RCC 7860 (cell line): ENCODE data around the gene CAPN13.

ENCODE experiments used
- DNase-seq: peaks from one replicate; pipeline ENCODE4 v3.0.0-alpha.2; 2015; ENCODE audit warnings: low spot score
- FAIRE-seq: peaks from 2 replicates; lab custom pipeline; 2012; peaks lifted over from hg19 to GRCh38; lab: Jason Lieb, UNC

Gene CAPN13, protein sequence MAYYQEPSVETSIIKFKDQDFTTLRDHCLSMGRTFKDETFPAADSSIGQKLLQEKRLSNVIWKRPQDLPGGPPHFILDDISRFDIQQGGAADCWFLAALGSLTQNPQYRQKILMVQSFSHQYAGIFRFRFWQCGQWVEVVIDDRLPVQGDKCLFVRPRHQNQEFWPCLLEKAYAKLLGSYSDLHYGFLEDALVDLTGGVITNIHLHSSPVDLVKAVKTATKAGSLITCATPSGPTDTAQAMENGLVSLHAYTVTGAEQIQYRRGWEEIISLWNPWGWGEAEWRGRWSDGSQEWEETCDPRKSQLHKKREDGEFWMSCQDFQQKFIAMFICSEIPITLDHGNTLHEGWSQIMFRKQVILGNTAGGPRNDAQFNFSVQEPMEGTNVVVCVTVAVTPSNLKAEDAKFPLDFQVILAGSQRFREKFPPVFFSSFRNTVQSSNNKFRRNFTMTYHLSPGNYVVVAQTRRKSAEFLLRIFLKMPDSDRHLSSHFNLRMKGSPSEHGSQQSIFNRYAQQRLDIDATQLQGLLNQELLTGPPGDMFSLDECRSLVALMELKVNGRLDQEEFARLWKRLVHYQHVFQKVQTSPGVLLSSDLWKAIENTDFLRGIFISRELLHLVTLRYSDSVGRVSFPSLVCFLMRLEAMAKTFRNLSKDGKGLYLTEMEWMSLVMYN

DNA sequence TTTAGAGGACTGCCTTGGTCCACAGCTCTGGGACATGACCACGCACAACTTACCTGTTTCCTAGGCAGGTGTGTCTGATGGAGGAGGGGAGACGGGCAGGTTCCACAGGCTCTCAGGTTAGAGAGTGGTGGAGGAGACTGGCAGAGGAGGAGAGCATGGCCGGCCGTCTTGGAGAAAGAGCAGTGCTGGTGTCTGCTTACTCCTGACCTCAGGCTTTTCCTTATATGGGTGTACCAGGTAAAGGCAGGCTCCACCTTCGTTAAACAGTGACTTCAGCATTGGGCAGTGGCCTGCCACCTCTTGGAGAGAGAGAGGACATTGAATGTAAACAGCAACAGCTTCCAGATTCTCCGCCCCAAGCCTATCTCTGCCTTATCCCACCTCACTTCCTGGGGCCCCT lies at the start of gene CAPN13:
TSS of gene CAPN13 (minus strand) at position 198 of the 400 bp plus-strand sequence. CDS start 20,121 bp downstream, outside the sequence.
- DNase-seq (no peak), FAIRE-seq (no peak)

DNA sequence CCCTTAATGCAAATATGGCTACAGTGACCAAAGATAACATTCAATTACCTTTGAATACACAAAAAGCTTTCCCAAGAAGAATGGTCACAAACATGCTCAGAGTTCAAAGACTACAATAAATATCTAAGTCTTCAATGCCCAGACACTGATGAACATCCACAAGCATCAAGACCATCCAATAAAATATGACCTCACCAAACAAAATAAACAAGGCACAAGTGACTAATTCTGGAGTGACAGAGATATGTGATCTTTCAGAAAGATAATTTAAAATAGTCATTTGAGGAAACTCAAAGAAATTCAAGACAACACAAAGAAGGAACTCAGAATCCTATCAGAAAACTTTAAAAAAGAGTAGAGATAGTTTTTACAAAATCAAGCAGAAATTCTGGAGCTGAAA lies 40.6 kb upstream of the CAPN13 start:
- DNase-seq: no peak
- FAIRE-seq: no peak

DNA sequence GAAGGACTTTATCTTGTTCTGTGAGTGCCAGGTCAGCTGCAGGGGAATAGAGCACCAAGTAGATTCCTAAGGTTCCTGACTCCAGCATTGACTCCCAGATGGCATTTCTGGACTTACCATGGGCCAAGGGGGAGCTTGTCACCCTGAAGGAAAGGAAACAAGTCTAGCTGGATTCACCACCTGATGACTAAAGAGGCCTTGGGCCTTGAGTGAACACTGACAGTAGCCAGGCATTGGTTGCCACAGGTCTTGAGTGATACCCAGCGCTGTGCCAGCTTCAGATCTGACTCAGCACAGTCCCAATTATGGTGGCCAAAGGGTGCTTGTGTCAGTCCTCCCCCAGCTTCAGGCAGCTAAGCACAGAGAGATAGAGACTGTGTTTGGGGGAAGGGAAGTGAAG lies 40.1 kb upstream of the CAPN13 start:
- FAIRE-seq (no peak), DNase-seq (no peak)

DNA sequence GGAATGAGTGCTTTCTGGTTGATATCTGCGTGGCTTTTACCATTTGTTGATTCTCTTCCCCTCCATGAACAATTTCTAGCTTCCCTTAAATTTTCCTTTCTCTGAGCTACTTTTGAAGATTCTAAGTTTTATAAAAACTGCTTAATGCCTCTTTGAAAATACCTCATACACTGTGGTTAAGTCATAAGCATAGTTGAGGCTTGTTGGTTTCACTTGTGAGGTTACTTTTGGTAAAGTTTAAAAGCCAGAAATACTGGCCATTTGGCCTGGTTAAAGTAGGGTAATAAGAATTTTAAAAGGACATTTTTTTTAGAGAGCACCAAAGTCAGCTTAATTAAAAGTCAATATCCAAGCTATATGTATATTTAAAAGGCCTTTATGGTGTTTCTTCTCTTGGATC lies 21.3 kb upstream of the CAPN13 start:
- DNase-seq: no peak
- no peak for FAIRE-seq

DNA sequence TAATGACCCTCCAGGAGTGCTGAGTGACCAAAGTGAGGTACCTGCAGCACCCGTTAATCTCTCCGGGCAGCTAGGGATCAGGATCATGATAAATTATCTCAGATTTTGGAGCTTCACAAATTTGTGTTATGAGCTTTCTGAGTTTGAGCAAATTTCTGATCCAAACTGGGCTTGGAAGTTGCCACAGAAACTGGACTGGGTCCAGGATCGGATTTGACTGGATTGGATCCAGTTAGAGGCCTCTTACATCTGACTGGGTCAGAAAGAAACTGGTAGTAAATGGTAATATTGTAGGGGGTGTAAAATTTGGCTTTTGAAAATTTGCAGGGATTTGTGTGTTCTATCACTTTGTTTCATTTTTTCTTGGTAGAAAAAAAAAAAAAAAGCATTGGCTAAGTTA lies 19.7 kb upstream of the CAPN13 start:
- no peak for FAIRE-seq

DNA sequence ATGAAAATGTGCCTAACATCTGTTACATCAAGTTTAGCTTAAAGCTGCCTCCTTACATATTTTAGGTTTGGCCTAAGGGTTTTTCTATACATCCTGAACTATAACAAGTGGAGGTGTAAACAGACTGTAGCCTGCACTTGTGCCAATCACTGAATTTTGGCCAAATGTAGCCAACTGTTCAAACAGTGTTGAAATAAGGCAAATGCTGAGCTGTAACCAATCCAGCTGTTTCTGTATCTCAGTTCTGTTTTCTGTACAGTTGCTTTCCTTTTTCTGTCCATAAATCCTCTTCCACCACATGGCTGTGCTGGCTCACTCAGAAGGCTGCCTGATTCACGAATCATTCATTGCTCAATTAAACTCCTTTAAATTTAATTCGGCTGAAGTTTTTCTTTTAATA lies 19.2 kb upstream of the CAPN13 start:
- DNase-seq: no peak
- no peak for FAIRE-seq

More for the DNA sequence above, 19.7 kb upstream of the CAPN13 start:
- no peak for DNase-seq

DNA sequence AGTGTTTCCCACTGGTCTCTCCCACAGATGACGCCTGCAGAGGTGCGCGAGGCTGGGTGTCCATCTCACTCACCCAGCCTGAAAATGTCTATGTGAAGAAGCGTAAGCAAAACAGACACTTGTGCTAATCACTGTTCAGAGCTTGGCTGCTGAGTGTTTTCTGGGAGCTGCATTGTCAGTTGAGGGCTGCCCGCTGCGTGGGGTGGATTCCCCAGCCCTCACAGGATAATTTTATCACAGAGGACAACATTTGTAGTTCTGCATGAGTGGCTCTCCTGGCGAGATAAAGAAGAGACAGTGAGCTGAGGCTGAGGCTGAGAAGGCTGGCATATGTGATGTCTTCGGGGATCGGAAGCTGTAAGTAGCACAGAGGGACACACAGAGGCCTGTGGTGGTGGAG lies 16.2 kb upstream of the CAPN13 start:
- no peak for FAIRE-seq
- no peak for DNase-seq

DNA sequence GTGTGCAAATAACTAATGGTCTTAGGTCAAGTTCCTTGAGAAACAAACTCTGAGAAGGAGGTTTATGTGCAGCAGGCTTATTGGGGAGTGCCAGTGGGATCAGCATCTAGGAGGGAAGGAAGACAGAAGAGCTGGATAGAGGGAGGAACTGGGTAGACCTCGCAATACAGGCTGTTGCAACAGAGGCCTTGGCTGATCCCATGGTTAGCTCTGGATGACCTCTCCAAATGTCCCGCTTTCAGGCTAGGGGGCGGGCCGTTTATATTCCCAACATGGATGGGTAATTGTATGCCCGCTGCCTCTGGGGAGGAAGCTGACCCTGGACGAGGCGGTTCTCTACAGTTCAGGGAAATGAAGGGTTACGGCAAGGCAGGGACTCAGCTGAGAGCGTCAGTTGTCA lies 14.7 kb upstream of the CAPN13 start:
- DNase-seq (no peak), FAIRE-seq (no peak)

DNA sequence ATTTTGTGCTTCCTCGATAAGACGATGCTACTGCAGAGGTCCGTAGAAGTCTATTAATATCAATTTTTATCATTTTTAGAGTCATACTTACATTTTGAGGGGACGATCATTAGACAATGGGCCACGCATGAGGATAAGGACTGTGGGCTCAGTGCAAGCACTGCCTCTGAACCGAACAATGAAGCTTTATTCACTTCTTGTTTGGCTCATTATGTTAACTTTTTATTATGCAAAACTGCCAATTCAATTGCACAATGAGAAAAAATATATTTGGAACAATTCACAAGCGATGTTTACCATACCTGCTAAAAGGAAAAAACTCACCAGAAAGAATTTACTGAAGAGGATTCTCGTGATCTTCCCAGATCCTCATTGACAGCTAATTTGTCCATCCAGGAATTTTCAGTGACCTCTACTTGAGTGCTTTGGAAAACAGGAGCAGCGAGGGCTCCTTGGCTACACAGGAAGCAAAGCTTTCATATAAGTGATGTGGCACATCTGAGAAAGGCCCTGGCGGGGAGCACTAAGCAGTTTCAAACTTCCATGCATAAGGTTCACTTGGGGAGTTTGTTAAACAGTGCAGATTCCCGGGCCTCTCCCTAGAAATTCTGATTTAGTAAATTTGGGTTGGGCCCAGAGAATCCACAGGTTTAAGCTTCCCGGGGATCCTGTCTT lies 13.3 kb upstream of the CAPN13 start:
- FAIRE-seq (no peak), DNase-seq (no peak)

DNA sequence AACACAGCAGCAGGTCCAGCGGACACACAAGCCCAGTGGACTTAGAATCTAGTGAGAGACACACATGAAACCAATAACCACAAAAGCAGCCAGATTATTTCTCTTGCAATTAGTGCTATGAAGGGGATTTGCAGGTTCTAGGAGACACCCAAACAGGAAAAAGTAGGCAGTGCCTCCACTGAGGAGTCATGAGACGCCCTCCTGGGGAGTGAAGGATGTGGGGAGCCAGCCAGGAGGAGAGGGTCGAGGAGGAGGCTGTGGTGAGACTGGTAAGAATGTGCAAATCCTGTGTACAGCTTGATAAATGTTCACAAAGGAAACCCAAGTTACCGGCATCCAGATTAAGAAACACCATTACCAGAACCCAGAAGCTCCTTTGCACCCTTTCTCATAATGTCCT lies 2.7 kb upstream of the CAPN13 start:
- FAIRE-seq (no peak), DNase-seq (no peak)

DNA sequence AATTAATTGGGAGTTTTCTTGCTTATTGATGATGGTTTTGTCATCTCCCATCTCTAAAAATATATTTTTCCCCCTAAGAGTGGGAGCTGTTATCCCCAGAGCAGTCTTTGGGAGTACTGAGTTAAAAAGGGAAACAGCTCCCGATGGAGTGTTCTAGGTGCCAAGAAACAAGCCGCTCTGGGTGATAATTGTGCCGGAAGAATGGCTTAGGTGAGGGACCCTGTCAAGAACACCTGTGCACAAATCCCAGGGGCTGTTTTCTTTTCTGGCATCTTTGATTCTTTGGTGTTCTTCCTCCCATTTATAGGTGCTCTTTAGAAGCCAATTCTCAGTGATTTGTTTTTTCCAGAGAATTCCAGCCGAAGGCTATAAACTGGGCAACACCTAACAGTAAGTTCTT lies 1.4 kb upstream of the CAPN13 start:
- no peak for FAIRE-seq

DNA sequence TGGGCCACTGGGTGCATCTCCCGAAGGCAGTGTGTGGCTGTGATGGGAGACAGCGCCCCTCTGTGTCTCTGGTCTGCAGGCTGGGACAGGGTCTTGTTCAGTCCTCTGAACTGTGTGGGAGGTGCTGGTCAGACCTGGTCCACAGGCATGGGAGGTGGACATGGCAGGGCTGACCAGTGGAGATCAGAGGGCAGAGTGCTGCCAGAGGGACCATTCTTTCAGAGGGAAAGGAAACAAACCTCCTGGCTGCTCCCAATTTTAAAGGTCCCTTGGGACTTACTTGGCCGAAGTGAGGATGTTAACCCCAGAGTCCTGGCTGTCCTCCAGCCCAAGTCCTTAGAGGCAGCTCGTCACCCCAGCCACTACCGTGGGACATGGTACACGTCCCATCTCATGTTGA lies 4.0 kb downstream of the CAPN13 start:
- DNase-seq: no peak
- FAIRE-seq: no peak

More for the DNA sequence above, 1.4 kb upstream of the CAPN13 start:
- no peak for DNase-seq

DNA sequence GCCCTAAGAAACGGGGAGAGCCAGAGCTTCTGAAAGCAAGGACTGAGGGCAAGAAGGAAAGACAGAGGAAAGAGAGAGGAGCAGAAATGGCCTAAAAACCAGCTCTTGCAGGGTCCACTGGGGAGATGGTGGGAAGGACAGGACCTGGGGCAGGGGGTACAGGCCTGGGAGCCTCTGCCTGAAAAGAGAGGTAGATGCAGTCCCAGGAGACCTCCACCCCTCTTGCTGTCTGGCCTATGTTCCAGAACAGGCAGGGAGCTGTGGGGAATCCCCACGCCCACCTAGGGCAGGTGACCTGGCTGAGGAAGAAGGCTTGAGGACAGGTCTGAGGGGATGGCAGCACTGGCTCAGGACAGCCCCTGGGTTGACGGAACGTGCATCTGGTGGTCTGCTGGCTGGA lies 4.6 kb downstream of the CAPN13 start:
- FAIRE-seq (no peak), DNase-seq (no peak)

DNA sequence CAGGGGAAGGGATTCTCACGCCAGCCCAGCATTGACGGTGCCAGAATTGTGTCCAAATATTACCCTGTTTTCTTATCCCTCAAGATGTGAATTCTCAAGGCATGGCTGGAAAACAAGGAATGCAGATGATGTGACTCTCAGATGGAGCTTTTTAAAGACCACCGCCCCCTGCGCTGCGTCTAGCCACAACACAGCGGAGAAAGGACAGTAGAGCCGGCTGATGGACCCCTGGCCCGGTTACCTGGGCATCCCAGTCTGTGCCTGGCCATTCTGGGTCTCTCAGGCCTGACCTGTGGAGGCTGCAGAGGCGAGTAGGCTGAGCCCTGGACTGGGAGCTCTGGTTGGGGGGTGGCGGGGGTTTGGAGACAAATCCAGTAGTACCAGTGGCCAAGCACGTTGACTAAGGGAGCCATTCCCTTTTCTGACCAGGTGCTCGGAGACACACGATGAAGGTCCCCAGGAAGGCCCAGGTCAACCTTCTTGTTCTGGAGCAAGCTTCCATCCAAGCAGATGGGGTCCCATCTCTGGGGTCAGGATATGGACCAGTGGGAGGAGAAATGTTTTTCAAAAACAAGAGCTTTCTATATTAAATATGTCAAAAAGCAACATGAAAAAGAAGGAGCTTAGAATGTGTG lies 5.3 kb downstream of the CAPN13 start:
- no peak for DNase-seq
- no peak for FAIRE-seq

DNA sequence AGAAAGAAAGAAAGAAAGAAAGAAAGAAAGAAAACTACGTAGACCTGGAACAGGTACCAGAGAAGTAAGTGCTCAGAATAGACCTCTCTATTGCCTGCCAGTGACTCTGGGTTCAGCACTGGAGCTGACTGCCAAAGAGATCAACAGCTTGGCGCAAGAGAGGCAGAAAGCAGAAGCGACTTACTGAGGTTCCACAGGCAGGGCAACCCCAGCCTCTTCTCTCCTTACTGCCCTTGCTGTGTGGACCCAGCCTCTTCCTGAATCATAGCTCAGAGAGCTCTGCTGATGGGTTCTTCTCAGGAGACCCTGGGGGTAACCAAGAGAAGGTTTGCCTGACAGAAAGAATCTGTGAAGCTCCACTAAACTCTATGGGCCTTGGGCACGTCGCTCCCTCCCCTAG lies 7.1 kb downstream of the CAPN13 start:
- no peak for DNase-seq
- no peak for FAIRE-seq

DNA sequence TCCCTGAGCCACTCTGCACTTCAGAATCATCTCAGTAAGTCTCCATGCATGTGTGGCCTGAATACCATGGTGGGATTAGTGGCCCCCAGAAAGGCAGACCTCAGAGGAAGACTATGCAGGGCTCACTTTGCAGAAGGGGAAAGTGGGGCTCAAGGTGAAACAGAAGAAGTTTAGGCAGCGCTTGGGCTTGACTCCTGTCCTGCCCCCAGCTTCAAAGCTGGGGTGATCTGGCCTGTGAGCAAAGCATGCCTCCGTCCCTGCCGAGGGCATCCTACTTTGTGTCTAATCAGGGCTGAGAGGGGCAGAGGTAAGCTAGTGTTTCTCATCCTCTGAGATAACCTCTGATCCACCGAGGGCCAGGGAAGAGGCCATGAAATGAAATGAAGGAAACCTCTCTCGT lies 7.9 kb downstream of the CAPN13 start:
- no peak for FAIRE-seq

DNA sequence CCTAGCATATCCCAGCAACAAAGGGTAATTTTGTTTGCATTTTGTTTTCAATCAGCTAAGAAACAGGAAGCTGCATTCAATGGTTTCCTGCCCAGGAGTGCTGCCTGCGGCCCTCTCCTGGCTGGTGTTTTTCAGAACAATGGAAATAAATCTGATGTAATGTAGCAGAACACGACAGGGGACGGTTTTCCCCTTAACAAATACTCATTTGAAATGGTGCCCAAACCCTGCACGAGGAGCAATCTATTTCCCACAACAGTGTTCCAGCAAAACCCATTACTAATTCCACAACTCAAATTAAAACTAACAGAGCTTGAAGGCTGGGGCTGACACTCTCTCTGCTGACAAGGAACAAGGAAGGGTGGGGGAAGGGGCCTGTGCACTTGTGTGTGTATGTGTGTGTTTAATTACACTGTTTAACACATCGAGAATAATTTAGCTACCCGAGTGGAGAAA lies 8.7 kb downstream of the CAPN13 start:
- FAIRE-seq: no peak
- DNase-seq: no peak

More for the DNA sequence above, 7.9 kb downstream of the CAPN13 start:
- no peak for DNase-seq

DNA sequence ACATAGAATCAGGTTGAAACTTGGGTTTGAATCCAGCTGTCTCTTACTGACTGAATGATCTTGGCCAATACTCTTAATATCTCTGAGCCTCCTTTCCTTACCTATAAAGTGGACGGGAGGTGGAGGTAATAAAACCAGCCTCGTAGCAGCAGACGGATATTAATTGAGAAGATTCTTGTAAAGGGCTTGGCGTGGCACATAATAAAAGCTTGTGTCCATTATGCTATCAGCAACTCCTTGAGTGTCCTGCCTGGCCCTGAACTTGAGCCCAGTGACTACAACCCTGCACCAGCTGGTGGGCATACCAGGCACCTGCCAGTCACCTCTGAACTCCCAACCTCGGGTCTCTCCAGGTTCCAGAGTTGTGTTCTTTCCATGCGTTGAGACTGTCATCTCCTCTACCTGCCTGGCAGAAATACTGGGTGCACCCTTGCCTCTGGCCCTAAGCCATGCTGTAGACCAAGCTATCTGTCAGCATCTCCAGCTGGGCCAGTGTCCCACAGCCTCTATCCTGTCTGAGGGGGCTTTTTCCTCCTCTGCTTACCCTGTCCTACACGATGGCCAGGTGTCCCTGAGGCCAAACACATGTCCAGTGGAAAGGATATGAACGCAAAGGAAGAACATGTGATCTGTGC lies 9.7 kb downstream of the CAPN13 start:
- DNase-seq: no peak
- FAIRE-seq: no peak

DNA sequence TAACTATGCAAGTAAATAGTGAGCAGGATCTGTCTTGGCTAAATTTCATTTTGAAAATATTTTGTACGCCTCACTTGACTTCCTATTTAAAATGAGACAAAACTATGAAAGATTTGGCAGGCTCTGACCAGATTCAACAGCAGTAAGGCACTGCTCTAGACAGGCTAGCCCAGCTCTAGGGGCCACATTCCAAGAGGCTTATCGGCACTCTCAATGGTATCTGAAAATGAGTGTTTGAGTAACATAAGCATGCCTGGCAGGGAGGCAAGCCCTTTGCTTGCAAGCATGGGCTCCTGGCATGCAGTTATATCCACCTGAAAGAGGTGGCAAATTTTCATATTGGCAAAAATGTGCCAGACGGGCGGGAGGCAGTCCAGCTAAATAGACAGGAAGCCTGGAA lies 10.5 kb downstream of the CAPN13 start:
- FAIRE-seq (no peak), DNase-seq (no peak)

DNA sequence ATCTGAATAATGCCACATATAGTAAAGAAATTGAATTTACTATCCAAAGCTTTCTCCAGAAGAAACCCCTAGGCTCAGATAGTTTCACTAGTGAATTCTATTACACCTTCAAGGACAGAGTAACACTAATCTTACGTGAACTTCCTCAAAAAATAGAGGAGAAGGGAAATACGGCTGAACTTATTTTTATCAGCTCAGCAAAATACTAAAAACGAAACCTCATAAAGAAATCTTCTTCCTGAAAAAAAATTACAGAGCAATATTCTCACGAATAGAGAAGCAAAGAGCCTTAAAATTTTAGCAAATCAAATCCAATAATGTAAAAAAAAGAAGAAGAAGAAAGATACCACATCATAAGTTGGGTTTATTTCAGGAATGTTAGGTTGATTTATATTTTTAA lies 14.7 kb downstream of the CAPN13 start:
- FAIRE-seq: no peak
- DNase-seq: no peak

DNA sequence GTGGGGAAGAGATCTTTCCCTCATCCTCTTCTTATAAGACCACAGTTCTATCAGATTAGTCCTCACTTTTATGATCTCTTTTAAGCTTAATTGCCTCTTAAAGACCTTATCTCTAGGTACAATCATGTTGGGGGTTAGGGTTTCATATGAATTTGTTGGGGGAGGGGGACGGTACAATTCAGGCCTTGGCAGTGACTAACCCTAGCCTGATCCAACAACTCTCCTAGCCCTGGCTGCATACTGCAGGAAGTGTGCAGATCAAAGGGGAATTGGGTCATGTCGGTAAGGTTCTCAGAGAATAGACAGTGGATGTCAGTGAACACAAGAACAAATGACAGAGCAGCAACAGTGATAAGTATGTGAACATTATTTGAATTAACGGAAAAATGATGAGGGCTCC lies 16.4 kb downstream of the CAPN13 start:
- FAIRE-seq (no peak), DNase-seq (no peak)
